ENCODE measurements around the gene BAG2. TPM values are rescaled to one million over a fixed set of nuclear protein-coding genes. Genes with fewer than 3 reads are reported as not detected.
A peak's percentile ranks its signal among the peaks of the same experiment; 100 is the strongest.

Gene BAG2
- total and polyA plus RNA-seq, 2 of the 4 experiments (the other 2 are of a cell fraction), result 8.1 to 10.0 TPM

DNA sequence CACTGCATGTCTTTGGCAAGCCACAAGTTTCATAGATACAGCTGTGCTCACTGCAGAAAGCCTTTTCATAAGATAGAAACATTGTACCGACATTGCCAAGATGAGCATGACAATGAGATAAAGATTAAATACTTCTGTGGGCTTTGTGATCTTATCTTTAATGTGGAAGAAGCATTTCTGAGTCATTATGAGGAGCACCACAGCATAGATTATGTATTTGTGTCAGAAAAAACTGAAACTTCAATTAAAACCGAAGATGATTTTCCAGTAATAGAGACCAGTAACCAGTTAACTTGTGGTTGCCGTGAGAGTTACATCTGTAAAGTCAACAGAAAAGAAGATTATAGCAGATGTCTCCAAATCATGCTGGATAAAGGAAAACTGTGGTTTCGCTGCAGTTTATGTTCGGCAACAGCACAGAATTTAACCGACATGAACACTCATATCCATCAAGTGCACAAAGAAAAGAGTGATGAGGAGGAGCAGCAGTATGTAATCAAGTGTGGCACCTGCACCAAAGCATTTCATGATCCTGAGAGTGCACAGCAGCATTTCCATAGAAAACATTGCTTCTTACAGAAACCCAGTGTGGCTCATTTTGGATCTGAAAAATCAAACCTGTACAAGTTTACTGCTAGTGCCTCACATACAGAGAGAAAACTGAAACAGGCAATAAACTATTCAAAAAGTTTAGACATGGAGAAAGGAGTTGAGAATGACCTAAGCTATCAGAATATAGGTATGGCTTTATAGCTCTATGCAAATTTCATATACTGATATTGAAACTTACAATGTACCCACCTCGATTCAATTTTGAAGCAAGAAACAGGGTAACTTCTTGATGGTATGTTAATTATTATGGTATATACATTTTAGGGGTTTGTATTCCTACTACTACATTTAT is 23.9 kb upstream of the BAG2 start:
- Histone ChIP-seq H3K23ac (ENCODE audit: low read depth, low read length) (no peak overlapping the region), H3K9me3 (ENCODE audit: control insufficient read depth, insufficient read depth, low read length) (no peaks in the 10 kb centered on the region), H3K27ac (ENCODE audit: insufficient read depth, low read length) (no peak overlapping the region), H2BK120ac (ENCODE audit: low read depth, low read length) (no peak overlapping the region), H3K79me1 (ENCODE audit: low read depth in 1 of 2, low read length in 2 of 2) (peaks cover 4 to 11% of the 10 kb centered on the region in 2 experiments), H2BK20ac (ENCODE audit: low read depth, low read length) (no peak overlapping the region), H4K20me1 (ENCODE audit: insufficient read depth, low read length) (no peaks in the 10 kb centered on the region), H4K5ac (ENCODE audit: low read depth, low read length) (no peak overlapping the region), H3K4me3 (ENCODE audit: insufficient read depth, low read depth, low read length) (no peak overlapping the region), H3K4ac (ENCODE audit: low read depth, low read length) (no peak overlapping the region), H3K4me2 (ENCODE audit: low read depth, low read length) (no peak overlapping the region), H3K56ac (ENCODE audit: extremely low read depth, insufficient read depth, low read length) (no peak overlapping the region), H2AFZ (replicated peaks; ENCODE audit: low read length, poor library complexity) (no peak overlapping the region), H3K4me1 (ENCODE audit: control insufficient read depth, insufficient read depth, low read length) (no peaks in the 10 kb centered on the region), H2BK15ac (ENCODE audit: low read depth, low read length) (no peak overlapping the region), H3K9ac (ENCODE audit: low read depth, low read length) (no peak overlapping the region), H3K14ac (replicated peaks; ENCODE audit: low read depth, low read length) (no peak overlapping the region), H3K9me1 (ENCODE audit: insufficient read depth, low read length) (no peaks in the 10 kb centered on the region), H2AK5ac (ENCODE audit: low read depth, low read length) (no peak overlapping the region), H4K8ac (ENCODE audit: low read depth in 2 of 2, low read length in 2 of 2) (no peak overlapping the region), H3K18ac (ENCODE audit: low read depth, low read length) (no peak overlapping the region), H3K27me3 (ENCODE audit: control insufficient read depth, insufficient read depth, low read length) (no peaks in the 10 kb centered on the region), H3K36me3 (ENCODE audit: control insufficient read depth, insufficient read depth, low read length) (peaks cover 10% of the 10 kb centered on the region), H2AK9ac (replicated peaks; ENCODE audit: low read depth, low read length, poor library complexity) (no peak overlapping the region), H2BK5ac (ENCODE audit: low read depth, low read length, poor library complexity, severe bottlenecking) (no peak overlapping the region), H4K91ac (ENCODE audit: insufficient read depth, low read depth, low read length) (no peak overlapping the region)
- TF ChIP-seq, protein P1, sequence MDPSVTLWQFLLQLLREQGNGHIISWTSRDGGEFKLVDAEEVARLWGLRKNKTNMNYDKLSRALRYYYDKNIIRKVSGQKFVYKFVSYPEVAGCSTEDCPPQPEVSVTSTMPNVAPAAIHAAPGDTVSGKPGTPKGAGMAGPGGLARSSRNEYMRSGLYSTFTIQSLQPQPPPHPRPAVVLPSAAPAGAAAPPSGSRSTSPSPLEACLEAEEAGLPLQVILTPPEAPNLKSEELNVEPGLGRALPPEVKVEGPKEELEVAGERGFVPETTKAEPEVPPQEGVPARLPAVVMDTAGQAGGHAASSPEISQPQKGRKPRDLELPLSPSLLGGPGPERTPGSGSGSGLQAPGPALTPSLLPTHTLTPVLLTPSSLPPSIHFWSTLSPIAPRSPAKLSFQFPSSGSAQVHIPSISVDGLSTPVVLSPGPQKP (IDR thresholded peaks at IDR 0.05; ENCODE audit: borderline replicate concordance, low read depth, low read length), result no peak
- TF ChIP-seq FOS (IDR thresholded peaks at IDR 0.05; ENCODE audit: low read depth, low read length) (no peak), MXI1 (IDR thresholded peaks at IDR 0.05; ENCODE audit: borderline replicate concordance, low read depth, low read length) (no peak), RCOR1 (IDR thresholded peaks at IDR 0.05; ENCODE audit: insufficient replicate concordance, low read length) (no peak), RAD21 (IDR thresholded peaks at IDR 0.05; ENCODE audit: low read length) (no peak), SMC3 (IDR thresholded peaks at IDR 0.05; ENCODE audit: low read depth, low read length) (no peak), NFE2L2 (IDR thresholded peaks at IDR 0.05; ENCODE audit: low read depth, low read length) (no peak), RFX5 (IDR thresholded peaks at IDR 0.05; ENCODE audit: low read depth, low read length) (no peak), MAZ (IDR thresholded peaks at IDR 0.05; ENCODE audit: borderline replicate concordance, low read depth, low read length) (no peak), BHLHE40 (IDR thresholded peaks at IDR 0.05; ENCODE audit: low read depth, low read length) (no peak)
- TF ChIP-seq, protein P2, sequence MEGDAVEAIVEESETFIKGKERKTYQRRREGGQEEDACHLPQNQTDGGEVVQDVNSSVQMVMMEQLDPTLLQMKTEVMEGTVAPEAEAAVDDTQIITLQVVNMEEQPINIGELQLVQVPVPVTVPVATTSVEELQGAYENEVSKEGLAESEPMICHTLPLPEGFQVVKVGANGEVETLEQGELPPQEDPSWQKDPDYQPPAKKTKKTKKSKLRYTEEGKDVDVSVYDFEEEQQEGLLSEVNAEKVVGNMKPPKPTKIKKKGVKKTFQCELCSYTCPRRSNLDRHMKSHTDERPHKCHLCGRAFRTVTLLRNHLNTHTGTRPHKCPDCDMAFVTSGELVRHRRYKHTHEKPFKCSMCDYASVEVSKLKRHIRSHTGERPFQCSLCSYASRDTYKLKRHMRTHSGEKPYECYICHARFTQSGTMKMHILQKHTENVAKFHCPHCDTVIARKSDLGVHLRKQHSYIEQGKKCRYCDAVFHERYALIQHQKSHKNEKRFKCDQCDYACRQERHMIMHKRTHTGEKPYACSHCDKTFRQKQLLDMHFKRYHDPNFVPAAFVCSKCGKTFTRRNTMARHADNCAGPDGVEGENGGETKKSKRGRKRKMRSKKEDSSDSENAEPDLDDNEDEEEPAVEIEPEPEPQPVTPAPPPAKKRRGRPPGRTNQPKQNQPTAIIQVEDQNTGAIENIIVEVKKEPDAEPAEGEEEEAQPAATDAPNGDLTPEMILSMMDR (conservative IDR thresholded peaks at IDR 0.05; ENCODE audit: low read depth, low read length), result no peak
- TF ChIP-seq, protein P3, sequence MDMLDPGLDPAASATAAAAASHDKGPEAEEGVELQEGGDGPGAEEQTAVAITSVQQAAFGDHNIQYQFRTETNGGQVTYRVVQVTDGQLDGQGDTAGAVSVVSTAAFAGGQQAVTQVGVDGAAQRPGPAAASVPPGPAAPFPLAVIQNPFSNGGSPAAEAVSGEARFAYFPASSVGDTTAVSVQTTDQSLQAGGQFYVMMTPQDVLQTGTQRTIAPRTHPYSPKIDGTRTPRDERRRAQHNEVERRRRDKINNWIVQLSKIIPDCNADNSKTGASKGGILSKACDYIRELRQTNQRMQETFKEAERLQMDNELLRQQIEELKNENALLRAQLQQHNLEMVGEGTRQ (IDR thresholded peaks at IDR 0.05; ENCODE audit: low read depth, low read length), result no peak
- CTCF ChIA-PET, result no interaction called here
- DNase-seq (no peak), ATAC-seq (ENCODE audit: low read depth) (no peak)
- dilution Hi-C loops (cut with HindIII; ENCODE audit: low sequenced_read_pairs, unreplicated experiment) (no loop called here), in situ Hi-C loops (cut with MboI; ENCODE audit: low sequenced_read_pairs) (no loop called here), intact Hi-C loops (cut with micrococcal nuclease) (loop anchor here (5.0 kb wide), 1 partner anchor 36 kb away; no protein-coding TSS in a partner anchor)
- whole genome bisulfite sequencing, 2 experiments (ENCODE audit: extremely low coverage in 2 of 2, insufficient read length in 1 of 2), result 92% methylated on average over 2 of the region's 7 CpGs; no CpG with 5 or more reads in 1 of the 2 experiments
- TSS peak; percentile 80 for BruUV-seq (replicated peaks)
- POLR2A ChIA-PET (ENCODE audit: unreplicated experiment), result no interaction called here
